WI38 (cell line): ENCODE data around the gene ADAM10.

Experiments used
- H3K4me3 ChIP-seq: 2 replicates; pipeline ENCODE4 v1.5.1; 2011; ENCODE audit warnings: low read depth, mild to moderate bottlenecking, control low read depth, low read length
- TF ChIP-seq, protein P1 (sequence below): IDR thresholded peaks from 2 replicates; pipeline ENCODE4 v1.5.1; 2012; ENCODE audit warnings: low read depth, mild to moderate bottlenecking, control low read depth, low read length

ADAM10 gene

DNA sequence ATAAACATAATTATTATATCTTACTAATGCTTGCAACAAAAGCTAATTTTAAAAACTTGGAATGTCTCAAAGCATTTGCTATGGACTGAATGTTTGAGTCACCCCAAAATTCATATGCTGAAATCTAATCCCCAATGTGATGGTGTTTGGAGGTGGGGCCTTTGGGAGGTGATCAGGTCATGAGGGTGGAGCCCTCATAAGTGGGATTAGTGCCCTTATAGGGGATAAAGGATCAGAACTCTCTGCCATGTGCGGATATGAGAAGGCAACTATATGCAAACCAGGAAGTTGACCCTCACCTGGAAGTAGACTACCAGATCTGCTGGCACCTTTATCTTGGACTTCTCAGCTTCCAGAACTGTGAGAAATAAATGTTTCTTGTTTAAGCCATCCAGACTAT, 180.1 kb downstream of the ADAM10 start:
- TF ChIP-seq, protein P1, sequence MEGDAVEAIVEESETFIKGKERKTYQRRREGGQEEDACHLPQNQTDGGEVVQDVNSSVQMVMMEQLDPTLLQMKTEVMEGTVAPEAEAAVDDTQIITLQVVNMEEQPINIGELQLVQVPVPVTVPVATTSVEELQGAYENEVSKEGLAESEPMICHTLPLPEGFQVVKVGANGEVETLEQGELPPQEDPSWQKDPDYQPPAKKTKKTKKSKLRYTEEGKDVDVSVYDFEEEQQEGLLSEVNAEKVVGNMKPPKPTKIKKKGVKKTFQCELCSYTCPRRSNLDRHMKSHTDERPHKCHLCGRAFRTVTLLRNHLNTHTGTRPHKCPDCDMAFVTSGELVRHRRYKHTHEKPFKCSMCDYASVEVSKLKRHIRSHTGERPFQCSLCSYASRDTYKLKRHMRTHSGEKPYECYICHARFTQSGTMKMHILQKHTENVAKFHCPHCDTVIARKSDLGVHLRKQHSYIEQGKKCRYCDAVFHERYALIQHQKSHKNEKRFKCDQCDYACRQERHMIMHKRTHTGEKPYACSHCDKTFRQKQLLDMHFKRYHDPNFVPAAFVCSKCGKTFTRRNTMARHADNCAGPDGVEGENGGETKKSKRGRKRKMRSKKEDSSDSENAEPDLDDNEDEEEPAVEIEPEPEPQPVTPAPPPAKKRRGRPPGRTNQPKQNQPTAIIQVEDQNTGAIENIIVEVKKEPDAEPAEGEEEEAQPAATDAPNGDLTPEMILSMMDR: no peak
- no peak overlapping the region for H3K4me3 ChIP-seq

DNA sequence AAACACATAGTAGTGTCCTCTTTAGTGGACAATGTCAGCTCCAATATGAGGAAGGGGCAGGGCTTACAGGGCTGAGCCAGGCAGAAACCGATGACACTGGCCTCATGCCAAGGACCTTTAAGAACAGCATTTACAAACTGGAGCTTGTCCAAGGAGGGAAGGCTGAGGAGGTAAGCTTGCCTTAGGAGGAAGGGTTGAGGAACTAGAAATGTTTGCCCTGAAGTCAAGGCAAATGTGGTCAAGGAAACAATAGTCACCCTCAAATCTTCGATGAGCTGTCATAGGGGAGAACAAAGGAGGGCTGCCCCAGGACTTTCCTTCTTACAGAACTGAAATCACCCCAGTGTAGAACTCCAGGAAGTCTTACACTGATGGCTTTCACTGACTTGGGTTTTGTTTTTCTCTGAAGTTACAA, 181.3 kb downstream of the ADAM10 start:
- H3K4me3 ChIP-seq: no peak overlapping the region

DNA sequence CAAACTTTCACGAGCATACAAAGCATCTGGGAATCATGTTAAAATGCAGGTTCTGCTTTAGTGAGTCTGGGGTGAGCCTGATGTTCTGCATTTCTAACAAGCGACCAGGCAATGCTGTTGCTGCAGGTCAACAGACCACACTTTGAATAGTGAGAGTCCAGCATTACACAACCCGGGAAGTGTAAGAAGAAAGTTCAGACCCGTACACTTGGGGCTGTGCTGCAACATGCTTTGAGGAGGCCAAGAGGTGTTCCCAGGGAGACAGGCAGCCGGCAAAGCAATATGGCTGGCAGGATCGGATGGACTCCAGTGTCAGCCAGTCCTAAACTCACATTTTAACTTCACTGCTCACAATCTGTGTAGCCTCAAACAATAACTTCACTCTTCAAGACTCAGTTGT, 183.5 kb downstream of the ADAM10 start:
- no peak overlapping the region for H3K4me3 ChIP-seq
- TF ChIP-seq, protein P1: no peak

More for the DNA sequence above, 181.3 kb downstream of the ADAM10 start:
- TF ChIP-seq, protein P1: no peak

DNA sequence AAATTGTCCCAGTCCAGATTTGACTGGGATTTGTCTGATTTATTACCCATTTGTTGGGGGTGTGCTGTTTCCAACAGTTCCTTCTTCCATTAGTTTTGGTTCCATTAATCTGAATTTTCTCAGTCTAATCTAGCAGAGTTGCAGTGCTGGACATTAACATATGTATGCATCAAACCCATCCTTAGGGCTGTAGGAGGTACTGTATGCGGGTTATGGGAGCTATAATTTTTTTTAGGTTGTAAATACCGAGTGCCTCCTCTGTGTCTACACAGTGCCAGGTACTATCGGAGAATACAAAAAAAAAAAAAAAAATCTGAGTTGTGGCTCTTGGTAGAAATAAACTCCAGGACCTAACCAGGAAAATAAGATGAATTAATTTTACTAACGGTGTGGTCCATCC, 183.9 kb downstream of the ADAM10 start:
- TF ChIP-seq, protein P1: no peak

DNA sequence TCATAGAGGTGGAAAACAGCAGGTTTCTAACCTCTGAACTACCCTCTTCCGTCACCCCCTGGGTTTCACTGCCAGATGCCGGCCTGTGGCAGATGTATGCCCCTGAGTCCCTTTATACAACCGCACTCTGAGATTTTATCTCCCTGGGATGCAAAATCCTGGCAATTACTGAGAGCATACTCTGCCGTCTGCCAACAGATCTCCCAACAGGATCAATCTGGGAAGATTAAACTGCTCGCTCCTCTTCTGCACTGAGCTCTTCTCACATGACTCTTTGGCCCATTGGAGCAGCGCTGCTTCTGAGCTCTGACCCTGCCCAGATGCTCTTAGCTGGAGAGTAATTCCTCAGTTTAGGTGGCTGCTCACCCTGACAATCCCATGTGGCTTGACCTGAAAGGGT, 184.5 kb downstream of the ADAM10 start:
- H3K4me3 ChIP-seq: no peak overlapping the region
- TF ChIP-seq, protein P1: no peak

More for the DNA sequence above, 183.9 kb downstream of the ADAM10 start:
- no peak overlapping the region for H3K4me3 ChIP-seq

DNA sequence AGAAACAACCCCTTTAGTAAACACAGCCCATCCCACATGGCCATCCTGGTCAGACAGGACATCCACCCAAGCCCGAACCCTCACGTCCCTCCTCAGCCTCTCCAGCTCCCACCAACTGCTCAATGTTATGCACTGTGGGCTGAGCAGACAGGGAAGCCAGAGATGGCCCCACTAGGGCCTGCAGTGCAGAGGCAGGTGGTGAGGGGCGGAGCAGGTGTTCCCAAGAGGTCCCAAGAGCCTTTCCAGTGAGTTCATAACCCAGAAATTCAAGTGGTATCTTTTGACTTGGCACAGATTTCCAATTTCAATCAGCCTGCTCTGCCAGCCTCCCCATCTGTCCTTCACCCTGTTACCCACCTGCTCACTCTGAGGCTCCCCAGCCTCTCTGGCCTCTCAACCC, 187.4 kb downstream of the ADAM10 start:
- H3K4me3 ChIP-seq: no peak overlapping the region

DNA sequence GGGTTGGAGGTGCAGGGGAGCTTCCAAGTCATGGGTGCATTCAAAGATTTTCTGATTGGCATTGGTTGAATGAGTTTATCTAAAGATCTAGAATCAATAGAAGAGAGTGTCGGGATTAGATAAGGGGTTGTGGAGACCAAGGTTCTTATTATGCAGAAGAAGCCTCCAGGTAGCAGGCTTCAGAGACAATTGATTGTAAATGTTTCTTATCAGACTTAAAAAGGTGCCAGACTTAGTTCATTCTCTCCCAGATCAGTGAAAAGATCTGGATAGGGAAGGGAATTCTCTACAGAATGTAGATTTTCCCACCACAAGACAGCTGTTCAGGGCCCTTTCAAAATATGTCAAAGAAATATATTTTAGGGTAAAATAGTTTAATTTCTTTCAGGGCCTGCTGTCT, 188.2 kb downstream of the ADAM10 start:
- no peak overlapping the region for H3K4me3 ChIP-seq
- TF ChIP-seq, protein P1: no peak

More for the DNA sequence above, 187.4 kb downstream of the ADAM10 start:
- TF ChIP-seq, protein P1: no peak
